OCI-LY7 (cell line): ENCODE data around the gene RAB6A. TPM values are rescaled to one million over a fixed set of nuclear protein-coding genes. Genes with fewer than 3 reads are reported as not detected.

Source experiments
- BruUV-seq: library from RNA; stranded (reverse); fragments of 400-500 nt; replicated peaks from 2 replicates; lab custom pipeline; 2021; lab: Mats Ljungman, UMichigan
- CTCF ChIA-PET: fragments of 300-600 bp; sonication (Branson Sonifier 250); formaldehyde crosslinking; loops from one replicate; lab custom pipeline; 2022; ENCODE audit warnings: antibody characterized with exemption; ENCODE audit not compliant: unreplicated experiment; lab: Charles Lee
- POLR2A ChIA-PET: fragments of 300-600 bp; sonication (Branson Sonifier 250); formaldehyde crosslinking; loops from one replicate; lab custom pipeline; 2022; ENCODE audit warnings: antibody characterized with exemption; lab: Charles Lee
- DNase-seq: peaks from one replicate; pipeline ENCODE4 v3.0.0-alpha.2; 2015; ENCODE audit warnings: low spot score
- H2AFZ ChIP-seq: fragments of 200-600 bp; sonication (generic), shearing (Covaris generic); 2 replicates; pipeline ENCODE4 v1.6.1; 2014; ENCODE audit warnings: mild to moderate bottlenecking, antibody characterized with exemption, low read length, moderate library complexity
- H3K27ac ChIP-seq: fragments of 200-600 bp; sonication (generic); 2 replicates; pipeline ENCODE4 v1.5.1; 2014; ENCODE audit warnings: mixed run types, low read depth, mild to moderate bottlenecking, moderate library complexity, low read length, inconsistent platforms; ENCODE audit not compliant: poor library complexity, severe bottlenecking
- H3K36me3 ChIP-seq: fragments of 200-600 bp; sonication (generic); 2 replicates; pipeline ENCODE4 v1.6.1; 2014; ENCODE audit warnings: mild to moderate bottlenecking, antibody characterized with exemption, low read length, moderate library complexity, mixed read lengths; ENCODE audit not compliant: insufficient read depth
- H3K4me1 ChIP-seq: fragments of 200-600 bp; sonication (generic); 2 replicates; pipeline ENCODE4 v1.5.1; 2014; ENCODE audit warnings: mild to moderate bottlenecking, low read length; ENCODE audit not compliant: insufficient read depth, poor library complexity, severe bottlenecking
- H3K4me2 ChIP-seq: fragments of 200-600 bp; sonication (generic); 2 replicates; pipeline ENCODE4 v1.6.1; 2014; ENCODE audit warnings: mild to moderate bottlenecking, low read length
- H3K4me3 ChIP-seq: fragments of 200-600 bp; sonication (generic); 2 replicates; pipeline ENCODE4 v1.5.1; 2014; ENCODE audit warnings: mild to moderate bottlenecking, low read depth, low read length; ENCODE audit not compliant: poor library complexity, severe bottlenecking
- H3K79me2 ChIP-seq: fragments of 200-600 bp; sonication (generic); 2 replicates; pipeline ENCODE4 v1.6.1; 2016; ENCODE audit warnings: low read depth, mild to moderate bottlenecking, low read length, moderate library complexity, mixed read lengths; ENCODE audit not compliant: insufficient read depth
- H3K9me2 ChIP-seq: fragments of 200-600 bp; sonication (generic); 2 replicates; pipeline ENCODE4 v1.6.1; 2016; ENCODE audit warnings: mild to moderate bottlenecking, low read length, mixed read lengths; ENCODE audit not compliant: insufficient read depth
- H3K9me3 ChIP-seq: fragments of 200-600 bp; sonication (generic); 2 replicates; pipeline ENCODE4 v1.6.1; 2014; ENCODE audit warnings: mild to moderate bottlenecking, mixed run types, low read length, mixed read lengths
- H4K20me1 ChIP-seq: fragments of 200-600 bp; sonication (generic); 2 replicates; pipeline ENCODE4 v1.6.1; 2014; ENCODE audit warnings: mild to moderate bottlenecking, antibody characterized with exemption, low read length, moderate library complexity, mixed read lengths; ENCODE audit not compliant: insufficient read depth
- CTCF ChIP-seq: fragments of 200-600 bp; sonication (generic); conservative IDR thresholded peaks from 2 replicates; pipeline ENCODE4 v1.5.1; 2014; ENCODE audit warnings: mild to moderate bottlenecking, antibody characterized with exemption, low read length, moderate library complexity, mixed read lengths
- EZH2phosphoT487 ChIP-seq: fragments of 200-600 bp; sonication (generic); IDR thresholded peaks from 2 replicates; pipeline ENCODE4 v1.6.1; 2018; ENCODE audit warnings: low read depth, borderline replicate concordance, mild to moderate bottlenecking, mixed run types, antibody characterized with exemption, low read length, moderate library complexity, mixed read lengths
- intact Hi-C: fragments of 100-400 bp; cut with micrococcal nuclease; formaldehyde crosslinking; loops from one replicate; pipeline ENCODE4 v1.10.0; 2022; ENCODE audit not compliant: unreplicated experiment
- total RNA-seq, 2 experiments: library from RNA; depleted of rRNA in 1 of 2; stranded (reverse); fragments of >200 nt in 1 of 2; shearing (Covaris generic) in 1 of 2; gene quantifications; 2 replicates each; pipeline ENCODE4 v1.2.3, GENCODE V29; 2014 to 2022

The RAB6A gene
- total RNA-seq, 2 experiments from 2014 or later: 46.5 to 72.9 TPM

DNA sequence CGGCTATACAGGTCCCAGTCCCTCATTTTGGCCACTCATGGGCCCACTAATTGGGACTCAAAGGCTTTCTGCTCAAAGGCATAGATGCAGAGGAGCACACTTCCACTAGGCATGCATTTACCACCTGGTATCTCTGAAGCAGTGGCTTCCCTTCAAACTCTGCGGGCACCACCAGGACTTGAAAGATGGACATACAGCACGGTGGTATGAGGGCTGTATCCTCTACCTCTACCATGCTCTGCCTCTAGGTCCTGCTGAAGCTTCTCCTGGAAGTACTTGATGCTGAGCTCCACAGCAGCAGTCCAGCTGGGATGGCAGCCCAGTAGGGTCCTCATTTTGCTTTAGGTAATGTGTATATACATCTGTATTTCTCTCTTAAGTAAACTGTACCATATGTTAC is 49.9 kb downstream of the RAB6A start:
- no peak for DNase-seq
- ChIA-PET CTCF (no interaction called here), POLR2A (no interaction called here)
- Histone ChIP-seq H3K9me3 (no peaks in the 10 kb centered on the region), H3K79me2 (no peaks in the 10 kb centered on the region), H2AFZ (no peak overlapping the region), H3K4me3 (no peak overlapping the region), H3K36me3 (peaks cover 28% of the 10 kb centered on the region), H3K4me1 (peaks cover 2% of the 10 kb centered on the region), H4K20me1 (no peaks in the 10 kb centered on the region), H3K9me2 (no peaks in the 10 kb centered on the region), H3K4me2 (no peak overlapping the region), H3K27ac (no peak overlapping the region)
- no TSS peak for BruUV-seq
- TF ChIP-seq EZH2phosphoT487 (no peak), CTCF (no peak)
- intact Hi-C loops: no loop called here

- H3K4me2 ChIP-seq: no peak overlapping the region
- no peaks in the 10 kb centered on the region for H4K20me1 ChIP-seq
- H3K36me3 ChIP-seq: peaks cover 31% of the 10 kb centered on the region
- intact Hi-C loops: no loop called here
- H2AFZ ChIP-seq: no peak overlapping the region
- ChIA-PET POLR2A (interaction anchor here (1.8 kb wide), 1 partner anchor 11 kb away, joined by 4 read pairs; no protein-coding TSS in a partner anchor), CTCF (no interaction called here)
- H3K4me1 ChIP-seq: no peaks in the 10 kb centered on the region
- no TSS peak for BruUV-seq
- H3K27ac ChIP-seq: no peak overlapping the region
- no peaks in the 10 kb centered on the region for H3K9me2 ChIP-seq
- H3K9me3 ChIP-seq: no peaks in the 10 kb centered on the region
- H3K4me3 ChIP-seq: no peak overlapping the region
- H3K79me2 ChIP-seq: no peaks in the 10 kb centered on the region
- TF ChIP-seq EZH2phosphoT487 (no peak), CTCF (no peak)
- DNase-seq: no peak
These were observed 55.8 kb downstream of the RAB6A start for GRCh38 chr11:73705053-73705452.

DNA sequence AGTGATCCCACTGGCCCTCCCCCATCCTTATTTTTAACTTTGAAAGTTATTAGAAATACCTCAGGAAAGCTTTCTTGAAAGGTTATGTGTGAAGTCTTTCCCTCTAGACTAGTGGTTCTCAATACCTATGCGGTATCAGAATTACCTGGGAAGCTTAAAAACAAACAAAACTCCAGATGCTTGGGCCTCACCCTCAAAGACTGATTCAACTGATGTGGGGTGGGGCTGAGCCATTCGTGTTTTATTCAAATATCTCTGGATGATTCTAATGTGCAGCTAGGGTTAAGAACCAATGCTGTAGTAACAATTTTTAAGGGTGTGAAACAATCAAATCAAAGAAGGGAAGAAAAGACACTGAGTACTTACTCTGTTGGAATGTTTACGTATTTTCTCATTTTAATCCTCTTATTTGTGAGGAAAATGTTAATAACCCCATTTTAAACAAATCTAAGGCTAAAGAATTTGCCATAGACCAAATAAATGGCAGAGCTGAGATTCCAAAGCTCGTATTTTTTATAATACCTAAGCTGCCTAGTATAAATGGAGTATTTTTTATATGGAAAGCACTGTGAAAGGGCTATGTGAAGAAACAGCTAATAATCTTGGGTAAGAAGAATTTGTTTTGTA is 66.9 kb downstream of the RAB6A start:
- intact Hi-C loops: no loop called here
- TF ChIP-seq CTCF: no peak
- TF ChIP-seq EZH2phosphoT487: no peak
- Histone ChIP-seq H2AFZ (no peak overlapping the region), H3K4me3 (no peak overlapping the region), H3K9me2 (no peaks in the 10 kb centered on the region), H3K4me1 (no peaks in the 10 kb centered on the region), H3K36me3 (peaks cover 7% of the 10 kb centered on the region; the same call in 1 of the 2 replicates), H4K20me1 (no peaks in the 10 kb centered on the region), H3K79me2 (no peaks in the 10 kb centered on the region), H3K27ac (no peak overlapping the region), H3K9me3 (no peaks in the 10 kb centered on the region), H3K4me2 (no peak overlapping the region)
- ChIA-PET POLR2A (interaction anchor here (0.7 to 1.8 kb wide), 2 partner anchors 12 to 71 kb away, joined by 4 read pairs; no protein-coding TSS in a partner anchor), CTCF (no interaction called here)
- no peak for DNase-seq
- BruUV-seq: no TSS peak
